PC-3 (cell line): ENCODE data around the gene SPEN.

ENCODE experiments used
- EZH2 ChIP-seq: fragments of 300-600 bp; sonication (generic); IDR thresholded peaks from one replicate; pipeline ENCODE4 v1.6.1; 2017; ENCODE audit warnings: antibody characterized with exemption, mild to moderate bottlenecking, low read length; ENCODE audit not compliant: unreplicated experiment
- EZH2phosphoT487 ChIP-seq: fragments of 300-600 bp; sonication (generic); IDR thresholded peaks from 2 replicates; pipeline ENCODE4 v1.6.1; 2018; ENCODE audit warnings: mild to moderate bottlenecking, antibody characterized with exemption, low read length, borderline replicate concordance
- TF ChIP-seq, protein P1 (sequence below): fragments of 300-600 bp; sonication (generic); conservative IDR thresholded peaks from 2 replicates; pipeline ENCODE4 v1.5.1; 2017; ENCODE audit warnings: antibody characterized with exemption, low read depth, mild to moderate bottlenecking, low read length

DNA sequence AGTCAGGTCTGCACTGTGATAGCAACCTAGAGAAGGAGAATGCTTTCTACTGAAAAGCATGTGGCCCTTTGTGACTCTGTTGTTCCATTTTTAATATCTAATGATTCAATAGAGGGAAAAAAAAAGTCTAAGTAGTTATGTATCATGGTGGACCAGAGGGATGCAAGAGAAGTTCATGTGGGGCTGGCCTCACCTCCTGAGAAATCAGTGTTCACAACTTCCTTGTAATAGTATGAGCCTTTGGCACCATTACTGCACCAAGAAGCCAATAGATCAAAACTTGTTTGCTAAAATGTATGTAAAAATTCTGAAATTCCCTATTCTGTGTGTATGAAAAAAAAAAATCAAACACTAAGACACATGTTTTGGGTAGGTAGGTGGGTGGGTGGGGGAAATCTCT lies 123.4 kb downstream of the SPEN start:
- TF ChIP-seq, protein P1, sequence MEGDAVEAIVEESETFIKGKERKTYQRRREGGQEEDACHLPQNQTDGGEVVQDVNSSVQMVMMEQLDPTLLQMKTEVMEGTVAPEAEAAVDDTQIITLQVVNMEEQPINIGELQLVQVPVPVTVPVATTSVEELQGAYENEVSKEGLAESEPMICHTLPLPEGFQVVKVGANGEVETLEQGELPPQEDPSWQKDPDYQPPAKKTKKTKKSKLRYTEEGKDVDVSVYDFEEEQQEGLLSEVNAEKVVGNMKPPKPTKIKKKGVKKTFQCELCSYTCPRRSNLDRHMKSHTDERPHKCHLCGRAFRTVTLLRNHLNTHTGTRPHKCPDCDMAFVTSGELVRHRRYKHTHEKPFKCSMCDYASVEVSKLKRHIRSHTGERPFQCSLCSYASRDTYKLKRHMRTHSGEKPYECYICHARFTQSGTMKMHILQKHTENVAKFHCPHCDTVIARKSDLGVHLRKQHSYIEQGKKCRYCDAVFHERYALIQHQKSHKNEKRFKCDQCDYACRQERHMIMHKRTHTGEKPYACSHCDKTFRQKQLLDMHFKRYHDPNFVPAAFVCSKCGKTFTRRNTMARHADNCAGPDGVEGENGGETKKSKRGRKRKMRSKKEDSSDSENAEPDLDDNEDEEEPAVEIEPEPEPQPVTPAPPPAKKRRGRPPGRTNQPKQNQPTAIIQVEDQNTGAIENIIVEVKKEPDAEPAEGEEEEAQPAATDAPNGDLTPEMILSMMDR: no peak
- TF ChIP-seq EZH2phosphoT487 (no peak), EZH2 (no peak)
